Adrenal gland (tissue), 12 donors: ENCODE measurements around the gene SLC39A12. TPM values are rescaled to one million over a fixed set of nuclear protein-coding genes. Genes with fewer than 3 reads are reported as not detected.

ENCODE experiments used
- DNase-seq, 7 donors: peaks; one replicate each; pipeline ENCODE4 v3.0.0-alpha.2; 2019 to 2020
- H3K27ac ChIP-seq, 5 donors: fragments of 200-600 bp; sonication (generic) in 4 of 5; 1 replicate in 3 of 5; 2 replicates in 2 of 5; pipeline versions ENCODE4 v1.5.1 to v1.8.0; 2016 to 2020; ENCODE audit warnings: mild to moderate bottlenecking in 1 of 5
- H3K27me3 ChIP-seq: fragments of 200-600 bp; 2 replicates; pipeline ENCODE4 v1.8.0; 2021
- H3K36me3 ChIP-seq, 2 donors: fragments of 200-600 bp; replicated peaks in 1 of 2; 1 replicate in 1 of 2; 2 replicates in 1 of 2; pipeline versions ENCODE4 v1.5.1 to v1.8.0; 2018 to 2022
- H3K4me1 ChIP-seq, 2 donors: fragments of 200-600 bp; replicated peaks in 1 of 2; 1 replicate in 1 of 2; 2 replicates in 1 of 2; pipeline versions ENCODE4 v1.5.1 to v1.8.0; 2018 to 2021
- H3K4me3 ChIP-seq, 4 donors: fragments of 200-600 bp; sonication (generic) in 3 of 4; one replicate each; pipeline ENCODE4 v1.5.1; 2016 to 2018
- H3K9me3 ChIP-seq, 3 donors: fragments of 200-600 bp; sonication (generic) in 1 of 3; replicated peaks in 1 of 3; 1 replicate in 2 of 3; 2 replicates in 1 of 3; pipeline versions ENCODE4 v1.5.1 to v1.8.0; 2016 to 2021
- CTCF ChIP-seq, 6 experiments: fragments of 450-650 bp in 4 of 6; fragments of 200-600 bp in 2 of 6; sonication (generic) in 1 of 6; IDR thresholded peaks; 1 replicate in 5 of 6; 2 replicates in 1 of 6; pipeline versions ENCODE4 v1.5.1 to v1.8.0; 2016 to 2021; ENCODE audit warnings: antibody characterized with exemption in 6 of 6, mild to moderate bottlenecking in 2 of 6, moderate library complexity in 1 of 6
- POLR2A ChIP-seq, 2 donors: fragments of 450-650 bp; IDR thresholded peaks; one replicate each; pipeline ENCODE4 v1.6.1; 2017; ENCODE audit warnings: antibody characterized with exemption in 2 of 2, mild to moderate bottlenecking in 2 of 2, moderate library complexity in 1 of 2
- WGBS, 4 donors: extraction: QIAGEN DNeasy Blood & Tissue Kit in 2 of 4; methylation state at CpG; one replicate each; pipeline versions ENCODE4 v1.1.5 to v1.1.7; 2013 to 2017; 5-methylcytosine and 5-hydroxymethylcytosine counted together
- intact Hi-C, 2 donors: fragments of 100-400 bp; cut with DNase I; formaldehyde crosslinking; loops; one replicate each; pipeline versions ENCODE4 v1.14.1 to v1.15.0; 2022 to 2023
- polyA plus RNA-seq, 3 donors: library from polyadenylated mRNA; stranded (reverse); fragments of 200-250 nt in 2 of 3; fragments of 350-450 nt in 1 of 3; fragmentation: Illumina TruSeq in 1 of 3; extraction: RNeasy Lipid Tissue Mini Kit (QIAGEN cat#74804) in 1 of 3; gene quantifications; one replicate each; pipeline ENCODE4 v1.2.3, GENCODE V29; 2013 to 2014
- total RNA-seq, 9 donors: library from RNA; depleted of rRNA in 4 of 9; stranded (reverse); fragments of >200 nt in 4 of 9; fragments of 120-200 nt in 1 of 9; fragmentation: NEBNext Ultra II Directional in 1 of 9; extraction: Animal tissue kit (Norgen Biotek cat#: 25700) in 1 of 9; gene quantifications; one replicate each; pipeline versions ENCODE4 v1.1.0 to v1.2.4, GENCODE V29; 2013 to 2023
- donor health status: healthy with polysubstance abuse.
- donor health status: Bipolar disorder and iron deficiency.
- donor health status: DM: yes; HTN: yes; CAD: no.
- donor health status: DM: no; HTN: no; CAD: no.
- donor health status: DM: no; HTN: no; CAD: no.
- donor health status: DM: yes; HTN: yes; CAD: no.

The SLC39A12 gene
- total and polyA plus RNA-seq, 12 donors = 0.14 to 0.34 (median 0.23) TPM; not detected in 6

- H3K9me3 ChIP-seq = no peaks in the 10 kb centered on the region
- H3K4me1 ChIP-seq = no peaks in the 10 kb centered on the region
- intact Hi-C loops = no loop called here
- WGBS, 4 donors = 79 to 86% (median 81%) methylated on average over 4 of the region's 4 CpGs
- no peak overlapping the region for H3K4me3 ChIP-seq
- no peak overlapping the region for H3K27ac ChIP-seq
- no peaks in the 10 kb centered on the region for H3K27me3 ChIP-seq
- TF ChIP-seq CTCF (IDR thresholded peaks at IDR 0.05) (no peak), POLR2A (IDR thresholded peaks at IDR 0.05) (no peak)
- H3K36me3 ChIP-seq = no peaks in the 10 kb centered on the region
- no peak for DNase-seq
These were observed 116.7 kb downstream of the SLC39A12 start for GRCh38 chr10:18068401-18068800.

DNA sequence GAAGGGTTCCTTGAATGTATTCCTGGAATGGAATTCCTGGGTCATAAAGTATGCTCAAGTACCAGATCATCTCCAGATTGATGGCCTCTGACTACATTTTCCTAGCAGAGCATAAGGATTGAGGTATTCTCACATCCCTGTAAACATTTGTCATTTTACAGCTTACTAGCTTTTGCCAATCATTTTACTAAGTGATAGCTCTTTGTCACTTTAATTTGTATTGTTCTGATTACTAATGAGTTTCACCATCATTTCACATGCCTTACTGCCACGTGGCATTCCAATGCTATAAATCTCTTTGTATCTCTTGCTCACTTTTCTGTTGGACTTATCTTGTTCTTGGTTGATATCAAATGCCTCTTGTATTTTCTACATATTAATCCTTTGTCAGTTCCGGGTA, 119.9 kb downstream of the SLC39A12 start:
- H3K36me3 ChIP-seq = no peaks in the 10 kb centered on the region
- H3K9me3 ChIP-seq = no peaks in the 10 kb centered on the region
- TF ChIP-seq CTCF (IDR thresholded peaks at IDR 0.05) (no peak), POLR2A (IDR thresholded peaks at IDR 0.05) (no peak)
- WGBS, 4 donors = 58 to 67% (median 63%) methylated on average over 2 of the region's 2 CpGs
- H3K27ac ChIP-seq = no peak overlapping the region
- intact Hi-C loops = no loop called here
- no peaks in the 10 kb centered on the region for H3K27me3 ChIP-seq
- H3K4me3 ChIP-seq = no peak overlapping the region
- no peak for DNase-seq
- H3K4me1 ChIP-seq = no peaks in the 10 kb centered on the region

DNA sequence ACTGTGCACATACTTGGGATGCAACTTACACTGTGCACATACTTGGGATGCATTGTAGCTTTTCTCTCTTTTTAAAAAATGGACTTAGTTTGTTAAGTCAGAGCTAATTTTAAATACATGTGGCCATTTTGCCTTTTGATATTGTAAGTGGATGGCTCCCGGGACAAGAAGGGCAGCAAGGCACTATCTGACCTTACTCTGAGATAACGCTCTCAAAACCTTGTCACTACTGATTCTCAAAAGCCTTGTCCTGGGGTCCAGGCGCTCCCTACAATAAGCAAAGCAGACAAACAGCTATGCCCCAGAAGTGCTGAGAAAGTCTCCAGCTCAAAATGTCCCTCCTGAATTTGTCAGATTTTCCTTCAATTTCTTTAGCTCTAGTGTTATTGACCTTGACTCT, 121.6 kb downstream of the SLC39A12 start:
- Histone ChIP-seq H3K9me3 (no peaks in the 10 kb centered on the region), H3K27ac (no peak overlapping the region), H3K36me3 (no peaks in the 10 kb centered on the region), H3K4me3 (no peak overlapping the region), H3K4me1 (no peaks in the 10 kb centered on the region), H3K27me3 (no peaks in the 10 kb centered on the region)
- whole genome bisulfite sequencing, 4 donors = 65 to 71% (median 65%) methylated on average over 3 of the region's 3 CpGs
- DNase-seq = no peak
- TF ChIP-seq POLR2A (IDR thresholded peaks at IDR 0.05) (no peak), CTCF (IDR thresholded peaks at IDR 0.05) (no peak)
- intact Hi-C loops = no loop called here

- TF ChIP-seq POLR2A (IDR thresholded peaks at IDR 0.05) (no peak), CTCF (IDR thresholded peaks at IDR 0.05) (no peak)
These were observed 124.2 kb downstream of the SLC39A12 start for GRCh38 chr10:18075881-18076280.

More at GRCh38 chr10:18075881-18076280, 124.2 kb downstream of the SLC39A12 start:
- Histone ChIP-seq H3K36me3 (no peaks in the 10 kb centered on the region), H3K4me3 (no peak overlapping the region), H3K27me3 (no peaks in the 10 kb centered on the region), H3K4me1 (no peaks in the 10 kb centered on the region), H3K9me3 (no peaks in the 10 kb centered on the region), H3K27ac (no peak overlapping the region)
- no peak for DNase-seq
- intact Hi-C loops = no loop called here
- WGBS, 4 donors = 76 to 85% (median 79%) methylated on average over 3 of the region's 3 CpGs
